SIG-M5 (cell line): Measurements from ENCODE around the gene VPS37B.
"Not testable (repeated sequence)": the region's sequence is repeated elsewhere in the genome, so short reads cannot be mapped to it uniquely, and the experiment has no call there.

Experiments used
- DNase-seq: peaks from one replicate; lab custom pipeline; 2025; lab: John Stamatoyannopoulos, UW

Gene VPS37B

GRCh38 chr12:122895704-122896636 is at the start of gene VPS37B:
TSS of gene VPS37B (minus strand) at chr12:122896124. CDS start at chr12:122896062, 62 bp downstream.
- no peak for DNase-seq

- no peak for DNase-seq
Observed at GRCh38 chr12:122944605-122945592, 49.0 kb upstream of the VPS37B start.

GRCh38 chr12:122943196-122943595 is 47.3 kb upstream of the VPS37B start:
- DNase-seq, result no peak

GRCh38 chr12:122942637-122943036 is 46.7 kb upstream of the VPS37B start:
- no peak for DNase-seq

- not testable (repeated sequence) for DNase-seq
Observed at GRCh38 chr12:122941351-122941750, 45.4 kb upstream of the VPS37B start.

- DNase-seq, result no peak
Observed at GRCh38 chr12:122939125-122939524, 43.2 kb upstream of the VPS37B start.

- no peak for DNase-seq
Observed at GRCh38 chr12:122937622-122938091, 41.7 kb upstream of the VPS37B start.

GRCh38 chr12:122935318-122935717 is 39.4 kb upstream of the VPS37B start:
- DNase-seq, result no peak

GRCh38 chr12:122934722-122935121 is 38.8 kb upstream of the VPS37B start:
- no peak for DNase-seq

GRCh38 chr12:122932207-122932606 is 36.3 kb upstream of the VPS37B start:
- DNase-seq, result no peak

- DNase-seq, result no peak
Observed at GRCh38 chr12:122929812-122930211, 33.9 kb upstream of the VPS37B start.

GRCh38 chr12:122929148-122929538 is 33.2 kb upstream of the VPS37B start:
- no peak for DNase-seq

- DNase-seq, result no peak
Observed at GRCh38 chr12:122928404-122929147, 32.7 kb upstream of the VPS37B start.

GRCh38 chr12:122927756-122928403 is 32.0 kb upstream of the VPS37B start:
- no peak for DNase-seq

GRCh38 chr12:122921917-122922316 is 26.0 kb upstream of the VPS37B start:
- DNase-seq, result no peak

GRCh38 chr12:122920687-122921086 is 24.8 kb upstream of the VPS37B start:
- no peak for DNase-seq

- DNase-seq, result no peak
Observed at GRCh38 chr12:122918827-122919226, 22.9 kb upstream of the VPS37B start.

GRCh38 chr12:122917507-122918121 is 21.7 kb upstream of the VPS37B start:
- DNase-seq, result no peak

- no peak for DNase-seq
Observed at GRCh38 chr12:122909442-122910288, 13.7 kb upstream of the VPS37B start.

GRCh38 chr12:122908915-122909314 is 13.0 kb upstream of the VPS37B start:
- DNase-seq, result no peak
